ENCODE data around the gene C22orf31. TPM values are rescaled to one million over a fixed set of nuclear protein-coding genes. Genes with fewer than 3 reads are reported as not detected.

Gene C22orf31
- total and polyA plus RNA-seq, 2 donors (not counting 3 experiments of a cell fraction or from before 2014, with no cell fraction given) = not detected

- no peak overlapping the region for H2AFZ ChIP-seq (ENCODE audit: low read depth, low read length)
- H3K79me2 ChIP-seq (ENCODE audit: control insufficient read depth, insufficient read depth, low read length) = no peaks in the 10 kb centered on the region
- no peaks in the 10 kb centered on the region for H3K36me3 ChIP-seq (ENCODE audit: control insufficient read depth in 2 of 2, extremely low read depth in 1 of 2, insufficient read depth in 2 of 2, low read length in 2 of 2)
- intact Hi-C loops (cut with micrococcal nuclease) (no loop called here), dilution Hi-C loops (cut with MboI; ENCODE audit: extremely low pct_ligation_motif_present, low sequenced_read_pairs) (no loop called here)
- no peaks in the 10 kb centered on the region for H3K27me3 ChIP-seq (ENCODE audit: control insufficient read depth in 2 of 2, insufficient read depth in 2 of 2, low read length in 2 of 2)
- no peak for TF ChIP-seq MYC (IDR thresholded peaks at IDR 0.05; ENCODE audit: low read depth, low read length)
- no peak for TF ChIP-seq EZH2 (IDR thresholded peaks at IDR 0.05; ENCODE audit: borderline replicate concordance, low read depth, low read length, severe bottlenecking)
- TF ChIP-seq GATA2 (IDR thresholded peaks at IDR 0.05; ENCODE audit: insufficient read depth, insufficient read length, low read depth, low read length) = no peak
- no peak for TF ChIP-seq JUN (IDR thresholded peaks at IDR 0.05; ENCODE audit: borderline replicate concordance, insufficient read depth, insufficient read length, low read depth)
- TF ChIP-seq POLR2A (IDR thresholded peaks at IDR 0.05; ENCODE audit: low read depth, low read length) = no peak
- TF ChIP-seq FOS (IDR thresholded peaks at IDR 0.05; ENCODE audit: borderline replicate concordance, insufficient read depth, low read length) = no peak
- TF ChIP-seq CTCF (IDR thresholded peaks at IDR 0.05; ENCODE audit: extremely low read depth in 1 of 2, insufficient read depth in 1 of 2, low read depth in 1 of 2, low read length in 2 of 2) = no peak
- TF ChIP-seq POLR2AphosphoS5 (IDR thresholded peaks at IDR 0.05; ENCODE audit: insufficient read depth, low read depth, low read length) = no peak
- TF ChIP-seq MAX (IDR thresholded peaks at IDR 0.05; ENCODE audit: insufficient read depth, insufficient read length) = no peak
- DNase-seq (ENCODE audit: low read depth, low spot score) = no peak
- no peaks in the 10 kb centered on the region for H4K20me1 ChIP-seq (replicated peaks; ENCODE audit: control insufficient read depth, extremely low read depth, insufficient read depth, low read length)
- H3K4me3 ChIP-seq (replicated peaks in 1 of 3; ENCODE audit: insufficient read depth in 1 of 3, low read depth in 1 of 3, low read length in 3 of 3) = no peak overlapping the region
- no peak overlapping the region for H3K27ac ChIP-seq (ENCODE audit: insufficient read depth, low read depth, low read length)
- no TSS peak for BruUV-seq (replicated peaks)
- ChIA-PET CTCF (interaction anchor here (1.0 to 2.8 kb wide), 4 partner anchors 12 to 198 kb away, joined by 4 to 12 read pairs (median 7); no protein-coding TSS in a partner anchor), POLR2A (no interaction called here)
- no peak overlapping the region for H3K4me2 ChIP-seq (ENCODE audit: insufficient read depth, low read length)
- no peak overlapping the region for H3K9ac ChIP-seq (replicated peaks; ENCODE audit: extremely low read depth, insufficient read depth, low read length)
- no peaks in the 10 kb centered on the region for H3K9me3 ChIP-seq (replicated peaks; ENCODE audit: control insufficient read depth, insufficient read depth, low read length)
- no peaks in the 10 kb centered on the region for H3K4me1 ChIP-seq (ENCODE audit: control insufficient read depth, extremely low read depth, insufficient read depth, low read length)
- H3K9me1 ChIP-seq (replicated peaks; ENCODE audit: control insufficient read depth, extremely low read depth, insufficient read depth, low read length) = no peaks in the 10 kb centered on the region
- no peak for FAIRE-seq
These were observed 8.5 kb downstream of the C22orf31 start for GRCh38 chr22:29053048-29053702.
